ENCODE measurements around the gene B9D1.

B9D1 gene

GRCh38 chr17:19329839-19330238, 32.7 kb downstream of the B9D1 start:
- Histone ChIP-seq H3K4me2 (ENCODE audit: insufficient read depth, low read length) (no peak overlapping the region), H3K79me2 (ENCODE audit: insufficient read depth, low read length) (no peaks in the 10 kb centered on the region), H3K27ac (ENCODE audit: low read length) (no peak overlapping the region), H3K27me3 (ENCODE audit: insufficient read depth, low read length, poor library complexity) (peaks cover 31% of the 10 kb centered on the region), H3K9me3 (ENCODE audit: insufficient read depth, low read length, severe bottlenecking) (peaks cover 2% of the 10 kb centered on the region), H2AFZ (ENCODE audit: low read depth, low read length) (no peak overlapping the region), H3K4me3 (ENCODE audit: low read depth in 1 of 2, low read length in 2 of 2) (no peak overlapping the region), H3K36me3 (ENCODE audit: insufficient read depth, low read length) (no peaks in the 10 kb centered on the region), H4K20me1 (ENCODE audit: insufficient read depth, low read length) (peaks cover 24% of the 10 kb centered on the region), H3K9ac (ENCODE audit: low read depth, low read length) (no peak overlapping the region), H3K4me1 (ENCODE audit: insufficient read depth, low read length) (no peaks in the 10 kb centered on the region)
- TF ChIP-seq CTCF (IDR thresholded peaks at IDR 0.05; ENCODE audit: borderline replicate concordance, extremely low read depth, low read length, poor library complexity, severe bottlenecking) (no peak), EZH2 (IDR thresholded peaks at IDR 0.05; ENCODE audit: borderline replicate concordance, low read depth, low read length, severe bottlenecking) (no peak)
- DNase-seq (no peak), ATAC-seq (ENCODE audit: insufficient read depth, low read depth) (no peak)

GRCh38 chr17:19329136-19329535, 33.4 kb downstream of the B9D1 start:
- no peak overlapping the region for H3K4me3 ChIP-seq (ENCODE audit: low read depth in 1 of 2, low read length in 2 of 2)
- no peaks in the 10 kb centered on the region for H3K4me1 ChIP-seq (ENCODE audit: insufficient read depth, low read length)
- no peak overlapping the region for H3K4me2 ChIP-seq (ENCODE audit: insufficient read depth, low read length)
- no peak overlapping the region for H3K27ac ChIP-seq (ENCODE audit: low read length)
- ATAC-seq (ENCODE audit: insufficient read depth, low read depth) (no peak), DNase-seq (no peak)
- H3K79me2 ChIP-seq (ENCODE audit: insufficient read depth, low read length), result no peaks in the 10 kb centered on the region
- H3K27me3 ChIP-seq (ENCODE audit: insufficient read depth, low read length, poor library complexity), result peaks cover 27% of the 10 kb centered on the region
- no peaks in the 10 kb centered on the region for H3K36me3 ChIP-seq (ENCODE audit: insufficient read depth, low read length)
- TF ChIP-seq EZH2 (IDR thresholded peaks at IDR 0.05; ENCODE audit: borderline replicate concordance, low read depth, low read length, severe bottlenecking) (no peak), CTCF (IDR thresholded peaks at IDR 0.05; ENCODE audit: borderline replicate concordance, extremely low read depth, low read length, poor library complexity, severe bottlenecking) (no peak)
- H4K20me1 ChIP-seq (ENCODE audit: insufficient read depth, low read length), result peaks cover 22% of the 10 kb centered on the region
- peaks cover 2% of the 10 kb centered on the region for H3K9me3 ChIP-seq (ENCODE audit: insufficient read depth, low read length, severe bottlenecking)
- H3K9ac ChIP-seq (ENCODE audit: low read depth, low read length), result no peak overlapping the region
- H2AFZ ChIP-seq (ENCODE audit: low read depth, low read length), result no peak overlapping the region

GRCh38 chr17:19328441-19329061, 34.0 kb downstream of the B9D1 start:
- H3K9ac ChIP-seq (ENCODE audit: low read depth, low read length), result no peak overlapping the region
- H3K27me3 ChIP-seq (ENCODE audit: insufficient read depth, low read length, poor library complexity), result peaks cover 27% of the 10 kb centered on the region
- no peak overlapping the region for H3K4me3 ChIP-seq (ENCODE audit: low read depth in 1 of 2, low read length in 2 of 2)
- ATAC-seq (ENCODE audit: insufficient read depth, low read depth) (no peak), DNase-seq (no peak)
- H4K20me1 ChIP-seq (ENCODE audit: insufficient read depth, low read length), result peaks cover 22% of the 10 kb centered on the region
- H2AFZ ChIP-seq (ENCODE audit: low read depth, low read length), result no peak overlapping the region
- H3K9me3 ChIP-seq (ENCODE audit: insufficient read depth, low read length, severe bottlenecking), result peaks cover 2% of the 10 kb centered on the region
- no peak overlapping the region for H3K27ac ChIP-seq (ENCODE audit: low read length)
- no peaks in the 10 kb centered on the region for H3K4me1 ChIP-seq (ENCODE audit: insufficient read depth, low read length)
- TF ChIP-seq CTCF (IDR thresholded peaks at IDR 0.05; ENCODE audit: borderline replicate concordance, extremely low read depth, low read length, poor library complexity, severe bottlenecking) (no peak), EZH2 (IDR thresholded peaks at IDR 0.05; ENCODE audit: borderline replicate concordance, low read depth, low read length, severe bottlenecking) (no peak)
- no peaks in the 10 kb centered on the region for H3K36me3 ChIP-seq (ENCODE audit: insufficient read depth, low read length)
- H3K4me2 ChIP-seq (ENCODE audit: insufficient read depth, low read length), result no peak overlapping the region
- no peaks in the 10 kb centered on the region for H3K79me2 ChIP-seq (ENCODE audit: insufficient read depth, low read length)
